K562 (cell line): ENCODE data around the gene RASGRP1. TPM values are rescaled to one million over a fixed set of nuclear protein-coding genes. Genes with fewer than 3 reads are reported as not detected.

Experiments used
- ATAC-seq: fragments of 200-7000 bp; cut with Tn5 transposase; 3 replicates; pipeline ENCODE4 v1.9.1; 2020; ENCODE audit warnings: moderate library complexity
- BruUV-seq: library from RNA; stranded (reverse); fragments of 400-500 nt; replicated peaks from 2 replicates; lab custom pipeline; 2021; lab: Mats Ljungman, UMichigan
- CTCF ChIA-PET: fragments of 300-600 bp; formaldehyde crosslinking; extraction: SDS; loops from one replicate; lab custom pipeline; 2021; ENCODE audit warnings: low intra/inter-chr PET ratio; lab: Yijun Ruan, JAX
- POLR2A ChIA-PET: fragments of 300-600, 350-650 bp; sonication (Branson Sonifier 250); formaldehyde crosslinking; extraction: SDS; loops from one replicate; lab custom pipeline; 2021; ENCODE audit warnings: antibody characterized with exemption, inconsistent platforms; lab: Yijun Ruan, JAX
- DNase-seq, 4 experiments: peaks; one replicate each; pipeline versions ENCODE4 v3.0.0 to v3.0.0-alpha.2; 2011 to 2018; ENCODE audit warnings: low spot score in 3 of 4, mixed read lengths in 3 of 4; ENCODE audit errors: extremely low read depth in 1 of 4
- FAIRE-seq: peaks from 2 replicates; lab custom pipeline; 2011; peaks lifted over from hg19 to GRCh38; lab: Jason Lieb, UNC
- H2AFZ ChIP-seq: 2 replicates; pipeline ENCODE4 v1.6.0; 2011; ENCODE audit warnings: low read depth, low read length, control low read depth, inconsistent platforms
- H3K27ac ChIP-seq: fragments of 200-600 bp; 3 replicates; pipeline ENCODE4 v1.8.0; 2011; ENCODE audit warnings: low read depth, mild to moderate bottlenecking, control low read depth, inconsistent platforms, low read length, moderate library complexity, mixed read lengths; ENCODE audit errors: extremely low read depth
- H3K27me3 ChIP-seq, 2 experiments: fragments of 300-600 bp in 1 of 2; 2 replicates in 1 of 2; 3 replicates in 1 of 2; pipeline versions ENCODE4 v1.6.0 to v1.8.0; 2011; ENCODE audit warnings: inconsistent platforms in 2 of 2, low read length in 2 of 2, mild to moderate bottlenecking in 1 of 2, mixed read lengths in 1 of 2, moderate library complexity in 1 of 2; ENCODE audit not compliant: control insufficient read depth in 2 of 2, insufficient read depth in 2 of 2
- H3K36me3 ChIP-seq: fragments of 300-600 bp; 3 replicates; pipeline ENCODE4 v1.8.0; 2011; ENCODE audit warnings: mild to moderate bottlenecking, low read length, inconsistent platforms; ENCODE audit not compliant: control insufficient read depth, insufficient read depth
- H3K4me1 ChIP-seq, 2 experiments: fragments of 200-600 bp in 1 of 2; replicated peaks in 1 of 2; 2 replicates in 1 of 2; 3 replicates in 1 of 2; pipeline versions ENCODE4 v1.5.1 to v1.8.0; 2011; ENCODE audit warnings: inconsistent platforms in 2 of 2, low read length in 2 of 2, mild to moderate bottlenecking in 1 of 2, mixed read lengths in 1 of 2, moderate library complexity in 1 of 2; ENCODE audit not compliant: control insufficient read depth in 2 of 2, insufficient read depth in 2 of 2
- H3K4me2 ChIP-seq: 2 replicates; pipeline ENCODE4 v1.6.1; 2011; ENCODE audit warnings: low read length, control low read depth, inconsistent platforms, mixed read lengths; ENCODE audit not compliant: insufficient read depth
- H3K4me3 ChIP-seq: fragments of 200-600 bp; sonication (generic), shearing (Covaris generic); 2 replicates; pipeline ENCODE4 v1.5.1; 2016; ENCODE audit warnings: control low read depth, inconsistent platforms
- H3K79me2 ChIP-seq: fragments of 200-600 bp; 3 replicates; pipeline ENCODE4 v1.8.0; 2011; ENCODE audit warnings: low read length, inconsistent platforms; ENCODE audit not compliant: control insufficient read depth, insufficient read depth
- H3K9ac ChIP-seq, 2 experiments: 2 replicates each; pipeline versions ENCODE4 v1.6.0 to v1.6.1; 2011; ENCODE audit warnings: low read depth in 2 of 2, low read length in 2 of 2, control low read depth in 1 of 2, inconsistent platforms in 1 of 2, mild to moderate bottlenecking in 1 of 2, mixed read lengths in 1 of 2; ENCODE audit not compliant: insufficient read depth in 1 of 2
- H3K9me1 ChIP-seq: one replicate; pipeline ENCODE4 v1.6.0; 2011; ENCODE audit warnings: inconsistent platforms, mild to moderate bottlenecking, low read length, moderate library complexity; ENCODE audit not compliant: control insufficient read depth, insufficient read depth
- H3K9me3 ChIP-seq: replicated peaks from 2 replicates; pipeline ENCODE4 v1.5.1; 2011; ENCODE audit warnings: low read depth, low read length, inconsistent platforms; ENCODE audit not compliant: control insufficient read depth, insufficient read depth
- H4K20me1 ChIP-seq: replicated peaks from 2 replicates; pipeline ENCODE4 v1.6.1; 2011; ENCODE audit warnings: low read length, inconsistent platforms, mixed read lengths; ENCODE audit not compliant: control insufficient read depth, insufficient read depth
- CBFA2T3 ChIP-seq: fragments of 450-650 bp; IDR thresholded peaks from 2 replicates; pipeline ENCODE4 v1.6.1; 2017
- DACH1 ChIP-seq: fragments of 450-650 bp; IDR thresholded peaks from 2 replicates; pipeline ENCODE4 v1.6.1; 2018; ENCODE audit not compliant: partially characterized antibody
- REST ChIP-seq, 2 experiments: fragments of 450-650 bp; formaldehyde crosslinking in 1 of 2; IDR thresholded peaks; 2 replicates each; pipeline versions ENCODE4 v1.4.0 to v1.6.1; 2014 to 2020; ENCODE audit warnings: mild to moderate bottlenecking in 2 of 2, borderline replicate concordance in 1 of 2, low read depth in 1 of 2
- SMARCC2 ChIP-seq: fragments of 450-650 bp; IDR thresholded peaks from 2 replicates; pipeline ENCODE4 v1.6.1; 2017; ENCODE audit warnings: antibody characterized with exemption, moderate library complexity, mild to moderate bottlenecking, low read depth
- TAL1 ChIP-seq: fragments of 450-650 bp; IDR thresholded peaks from 2 replicates; pipeline ENCODE4 v1.6.1; 2016; ENCODE audit warnings: mild to moderate bottlenecking
- ZNF217 ChIP-seq: sonication (generic); formaldehyde crosslinking; IDR thresholded peaks from 2 replicates; pipeline ENCODE4 v1.8.0; 2022; ENCODE audit warnings: mild to moderate bottlenecking, missing genetic modification reagents
- ZNF316 ChIP-seq: fragments of 450-650 bp; IDR thresholded peaks from 2 replicates; pipeline ENCODE4 v1.6.1; 2016
- WGBS: fragments of 100-300 bp; shearing (Covaris generic); methylation state at CpG from one replicate; pipeline ENCODE4 v1.1.6; 2016; ENCODE audit warnings: low coverage, mixed read lengths; ENCODE audit not compliant: insufficient coverage; ENCODE audit errors: missing lambda C conversion rate; 5-methylcytosine and 5-hydroxymethylcytosine counted together
- in situ Hi-C: fragments of 300-500 bp; cut with MboI; formaldehyde crosslinking; loops from 4 replicates; pipeline ENCODE4 v1.15.0; 2018; ENCODE audit warnings: inconsistent platforms, mixed read lengths
- intact Hi-C: fragments of 100-400 bp; cut with micrococcal nuclease; formaldehyde crosslinking; loops from 2 replicates; pipeline ENCODE4 v1.14.2; 2022
- polyA plus RNA-seq, 8 experiments: library from polyadenylated mRNA; depleted of rRNA in 4 of 8; stranded (reverse) in 5 of 8; unstranded in 3 of 8; fragments of >200 nt; fragmentation: Nextera tagmentation in 2 of 8; fragmentation: Illumina TruSeq in 1 of 8; extraction: Ambion mirVana in 2 of 8; extraction: Trizol in 1 of 8; gene quantifications; 2 replicates each; pipeline versions ENCODE4 v1.2.1 to v1.2.3, GENCODE V29; 2011 to 2014; ENCODE audit warnings: inconsistent platforms in 1 of 8, missing spikeins in 1 of 8
- total RNA-seq, 7 experiments: library from RNA; depleted of rRNA in 6 of 7; stranded (reverse); fragments of >200 nt in 6 of 7; fragmentation: Illumina TruSeq in 2 of 7; extraction: Trizol in 2 of 7; gene quantifications; 2 replicates each; pipeline versions ENCODE4 v1.2.1 to v1.2.3, GENCODE V29; 2011 to 2021; ENCODE audit warnings: low replicate concordance in 1 of 7

RASGRP1 gene
- total and polyA plus RNA-seq, 9 of the 15 experiments (the other 6 are each of a cell fraction or from before 2014, with no cell fraction given) = 0.14 to 0.72 (median 0.31) TPM

- Histone ChIP-seq H3K4me2 (no peak overlapping the region; the same call in 1 of the 2 replicates), H3K79me2 (no peaks in the 10 kb centered on the region), H3K27ac (no peak overlapping the region), H3K9me3 (no peaks in the 10 kb centered on the region), H3K36me3 (no peaks in the 10 kb centered on the region), H2AFZ (no peak overlapping the region), H3K9ac (no peak overlapping the region), H3K4me3 (no peak overlapping the region), H3K4me1 (peaks cover 0 to 3% of the 10 kb centered on the region in 2 experiments; a peak in 2 of 5 replicates), H4K20me1 (no peaks in the 10 kb centered on the region), H3K27me3 (no peaks in the 10 kb centered on the region), H3K9me1 (no peaks in the 10 kb centered on the region)
- TF ChIP-seq ZNF217 (CRISPR knock-in tag) (no peak), ZNF316 (0 out of 2 replicates have a peak, but pooled peaks have one; percentile 4)
- 28% methylated on average over 6 of the region's 6 CpGs for WGBS
- ChIA-PET POLR2A (interaction anchor here (0.7 to 1.4 kb wide), 3 partner anchors 14 to 57 kb away, joined by 3 to 4 read pairs (median 3); no protein-coding TSS in a partner anchor), CTCF (no interaction called here)
- in situ Hi-C loops (no loop called here), intact Hi-C loops (no loop called here)
- FAIRE-seq (no peak), DNase-seq (no peak), ATAC-seq (no peak)
- BruUV-seq = no TSS peak
Observed at GRCh38 chr15:38533416-38533915, 31.1 kb downstream of the RASGRP1 start.

GRCh38 chr15:38532728-38533127 lies 31.9 kb downstream of the RASGRP1 start:
- ChIA-PET CTCF (no interaction called here), POLR2A (interaction anchor here (0.6 to 1.4 kb wide), 3 partner anchors 15 to 1115 kb away, joined by 3 to 4 read pairs (median 3); no protein-coding TSS in a partner anchor)
- WGBS = 7% methylated on average over 3 of the region's 3 CpGs
- intact Hi-C loops = no loop called here
- Histone ChIP-seq H3K36me3 (no peaks in the 10 kb centered on the region), H3K9me1 (no peaks in the 10 kb centered on the region), H3K27me3 (no peaks in the 10 kb centered on the region), H3K9me3 (no peaks in the 10 kb centered on the region), H3K27ac (no peak overlapping the region), H4K20me1 (no peaks in the 10 kb centered on the region), H3K4me3 (no peak overlapping the region), H3K9ac (no peak overlapping the region), H3K79me2 (no peaks in the 10 kb centered on the region), H2AFZ (no peak overlapping the region), H3K4me2 (peak overlapping the region; percentile 27; the same call in 1 of the 2 replicates), H3K4me1 (peaks cover 0 to 3% of the 10 kb centered on the region in 2 experiments; a peak in 2 of 5 replicates)
- ATAC-seq (no peak), DNase-seq (peak in 1 of 4 experiments; percentile 63), FAIRE-seq (no peak)
- BruUV-seq = no TSS peak
- in situ Hi-C loops = no loop called here
- no peak for TF ChIP-seq DACH1
- TF ChIP-seq SMARCC2 = no peak
- peak; percentile 54; the same call in 1 of the 2 replicates for TF ChIP-seq TAL1
- peak; percentile 59 for TF ChIP-seq REST (IDR thresholded peaks at IDR 0.05; ENCODE audit: borderline replicate concordance)
- no peak for TF ChIP-seq REST (CRISPR knock-in tag; IDR thresholded peaks at IDR 0.05; ENCODE audit: low read depth)
- TF ChIP-seq CBFA2T3 = peak; percentile 73
